HCT116 (cell line): ENCODE measurements around the gene ACVR1. TPM values are rescaled to one million over a fixed set of nuclear protein-coding genes. Genes with fewer than 3 reads are reported as not detected.

Experiments
- ATAC-seq: fragments of 200-7000 bp; cut with Tn5 transposase; 2 replicates; pipeline ENCODE4 v1.9.1; 2020; ENCODE audit warnings: mild to moderate bottlenecking, moderate library complexity
- BruUV-seq: library from RNA; stranded (reverse); fragments of 400-500 nt; replicated peaks from 2 replicates; lab custom pipeline; 2021; lab: Mats Ljungman, UMichigan
- CTCF ChIA-PET: fragments of 300-600 bp; sonication (Branson Sonifier 250); formaldehyde crosslinking; loops from one replicate; lab custom pipeline; 2021; ENCODE audit warnings: antibody characterized with exemption; lab: Charles Lee
- POLR2A ChIA-PET: fragments of 300-600, 350-600 bp; sonication (Branson Sonifier 250); formaldehyde crosslinking; loops from one replicate; lab custom pipeline; 2021; ENCODE audit warnings: antibody characterized with exemption; lab: Charles Lee
- RAD21 ChIA-PET, 2 experiments: fragments of 300-600 bp; sonication (Branson Sonifier 250); formaldehyde crosslinking; loops; one replicate each; lab custom pipeline; 2023; ENCODE audit warnings: low total read pairs in 2 of 2; ENCODE audit not compliant: uncharacterized antibody in 2 of 2, unreplicated experiment in 2 of 2, low non-redundant PET in 1 of 2; lab: Charles Lee
- DNase-seq: peaks from one replicate; pipeline ENCODE4 v3.0.0-alpha.2; 2010; ENCODE audit warnings: low read depth, low spot score
- H2AFZ ChIP-seq: fragments of 200-600 bp; shearing (Covaris generic), sonication (generic); 2 replicates; pipeline ENCODE4 v1.6.1; 2017; ENCODE audit warnings: low read depth, mixed run types, mixed read lengths, antibody characterized with exemption, low read length; ENCODE audit not compliant: poor library complexity, severe bottlenecking
- H3K27ac ChIP-seq: 2 replicates; pipeline ENCODE4 v1.5.1; 2012; ENCODE audit warnings: low read depth, low read length
- H3K27me3 ChIP-seq: fragments of 200-600 bp; sonication (generic); 2 replicates; pipeline ENCODE4 v1.6.1; 2016; ENCODE audit warnings: mixed run types, low read length, mixed read lengths; ENCODE audit not compliant: insufficient read depth
- H3K36me3 ChIP-seq, 2 experiments: fragments of 200-500 bp in 1 of 2; fragments of 200-600 bp in 1 of 2; sonication (Bioruptor generic) in 1 of 2; sonication (generic) in 1 of 2; 2 replicates each; pipeline versions ENCODE4 v1.5.1 to v1.6.1; 2014 to 2016; ENCODE audit warnings: low read length in 2 of 2, inconsistent platforms in 1 of 2, mixed read lengths in 1 of 2, mixed run types in 1 of 2; ENCODE audit not compliant: insufficient read depth in 2 of 2, control insufficient read depth in 1 of 2
- H3K4me1 ChIP-seq, 2 experiments: fragments of 200-600 bp in 1 of 2; sonication (generic) in 1 of 2; 2 replicates each; pipeline versions ENCODE4 v1.5.1 to v1.6.1; 2012 to 2017; ENCODE audit warnings: low read length in 2 of 2, inconsistent platforms in 1 of 2, mild to moderate bottlenecking in 1 of 2, mixed read lengths in 1 of 2, mixed run types in 1 of 2, moderate library complexity in 1 of 2; ENCODE audit not compliant: insufficient read depth in 2 of 2, control insufficient read depth in 1 of 2
- H3K4me2 ChIP-seq: fragments of 200-600 bp; sonication (generic); 2 replicates; pipeline ENCODE4 v1.6.1; 2017; ENCODE audit warnings: mixed run types, low read length, mixed read lengths
- H3K4me3 ChIP-seq, 2 experiments: fragments of 200-600 bp in 1 of 2; sonication (generic) in 1 of 2; replicated peaks in 1 of 2; 2 replicates each; pipeline ENCODE4 v1.5.1; 2011 to 2016; ENCODE audit warnings: low read length in 2 of 2, control low read depth in 1 of 2, low read depth in 1 of 2, mild to moderate bottlenecking in 1 of 2, mixed read lengths in 1 of 2, mixed run types in 1 of 2
- H3K79me2 ChIP-seq: fragments of 200-600 bp; sonication (generic); 2 replicates; pipeline ENCODE4 v1.6.1; 2017; ENCODE audit warnings: mild to moderate bottlenecking, mixed run types, low read length, moderate library complexity, mixed read lengths; ENCODE audit not compliant: insufficient read depth
- H3K9ac ChIP-seq: fragments of 200-600 bp; sonication (generic); 2 replicates; pipeline ENCODE4 v1.6.1; 2016; ENCODE audit warnings: low read length, mixed read lengths
- H3K9me2 ChIP-seq: fragments of 200-600 bp; sonication (generic), shearing (Covaris generic); 2 replicates; pipeline ENCODE4 v1.6.1; 2017; ENCODE audit warnings: mixed run types, mild to moderate bottlenecking, moderate library complexity; ENCODE audit not compliant: insufficient read depth
- H3K9me3 ChIP-seq, 2 experiments: fragments of 200-500 bp in 1 of 2; fragments of 200-600 bp in 1 of 2; sonication (Bioruptor generic) in 1 of 2; sonication (generic) in 1 of 2; 2 replicates each; pipeline ENCODE4 v1.6.1; 2014 to 2017; ENCODE audit warnings: low read length in 2 of 2, mixed read lengths in 2 of 2, inconsistent platforms in 1 of 2, low read depth in 1 of 2, mild to moderate bottlenecking in 1 of 2, mixed run types in 1 of 2, moderate library complexity in 1 of 2; ENCODE audit not compliant: control insufficient read depth in 1 of 2, insufficient read depth in 1 of 2
- H4K20me1 ChIP-seq: fragments of 200-600 bp; sonication (generic), shearing (Covaris generic); 2 replicates; pipeline ENCODE4 v1.6.1; 2017; ENCODE audit warnings: mixed run types, mild to moderate bottlenecking, moderate library complexity; ENCODE audit not compliant: insufficient read depth
- ATF3 ChIP-seq: IDR thresholded peaks from 2 replicates; pipeline ENCODE4 v1.6.1; 2012
- CBX3 ChIP-seq: IDR thresholded peaks from 2 replicates; pipeline ENCODE4 v1.6.1; 2012; ENCODE audit warnings: low read depth
- CEBPB ChIP-seq: IDR thresholded peaks from 2 replicates; pipeline ENCODE4 v1.6.1; 2012; ENCODE audit warnings: low read depth
- EZH2 ChIP-seq: fragments of 200-600 bp; sonication (generic); IDR thresholded peaks from 2 replicates; pipeline ENCODE4 v1.6.1; 2017; ENCODE audit warnings: antibody characterized with exemption, mixed run types
- EZH2phosphoT487 ChIP-seq: fragments of 200-600 bp; IDR thresholded peaks from 2 replicates; pipeline ENCODE4 v1.6.1; 2018; ENCODE audit warnings: antibody characterized with exemption, borderline replicate concordance
- FOSL1 ChIP-seq: IDR thresholded peaks from 2 replicates; pipeline ENCODE4 v1.6.1; 2012; ENCODE audit warnings: low read depth
- JUND ChIP-seq: IDR thresholded peaks from 2 replicates; pipeline ENCODE4 v1.6.1; 2012
- POLR2A ChIP-seq: IDR thresholded peaks from 2 replicates; pipeline ENCODE4 v1.7.0; 2011; ENCODE audit warnings: borderline replicate concordance; ENCODE audit not compliant: insufficient read depth, insufficient read length; ENCODE audit errors: extremely low read depth
- POLR2AphosphoS5 ChIP-seq: IDR thresholded peaks from 2 replicates; pipeline ENCODE4 v1.6.1; 2011; ENCODE audit warnings: mild to moderate bottlenecking, low read depth, low read length, moderate library complexity
- RAD21 ChIP-seq: IDR thresholded peaks from 2 replicates; pipeline ENCODE4 v1.6.1; 2012; ENCODE audit warnings: low read depth, mild to moderate bottlenecking
- REST ChIP-seq: IDR thresholded peaks from 2 replicates; pipeline ENCODE4 v1.6.1; 2012; ENCODE audit warnings: low read depth
- SP1 ChIP-seq: IDR thresholded peaks from 2 replicates; pipeline ENCODE4 v1.6.1; 2012; ENCODE audit warnings: low read depth
- SRF ChIP-seq: IDR thresholded peaks from 2 replicates; pipeline ENCODE4 v1.6.1; 2012; ENCODE audit warnings: low read depth
- TCF7L2 ChIP-seq: IDR thresholded peaks from 2 replicates; pipeline ENCODE4 v1.7.0; 2011; ENCODE audit warnings: borderline replicate concordance, inconsistent platforms; ENCODE audit not compliant: insufficient read depth, insufficient read length; ENCODE audit errors: extremely low read depth
- YY1 ChIP-seq: IDR thresholded peaks from 2 replicates; pipeline ENCODE4 v1.6.1; 2011; ENCODE audit warnings: low read length, low read depth, moderate library complexity, mild to moderate bottlenecking; ENCODE audit not compliant: insufficient replicate concordance; ENCODE audit errors: extremely low read depth
- ZBTB33 ChIP-seq: IDR thresholded peaks from 2 replicates; pipeline ENCODE4 v1.6.1; 2011; ENCODE audit warnings: mild to moderate bottlenecking, low read length, moderate library complexity; ENCODE audit not compliant: insufficient replicate concordance; ENCODE audit errors: extremely low read depth
- ZNF274 ChIP-seq: fragments of 200-500 bp; sonication (Bioruptor generic); IDR thresholded peaks from 2 replicates; pipeline ENCODE4 v1.6.1; 2014; ENCODE audit warnings: mild to moderate bottlenecking, low read depth, low read length, inconsistent platforms
- intact Hi-C: fragments of 100-400 bp; cut with micrococcal nuclease; formaldehyde crosslinking; loops from 2 replicates; pipeline ENCODE4 v1.10.0; 2022
- total RNA-seq: library from RNA; stranded (reverse); gene quantifications from one replicate; pipeline ENCODE4 v1.2.1, GENCODE V29; 2021; ENCODE audit not compliant: unreplicated experiment

The ACVR1 gene
- total RNA-seq, 1 experiment from 2014 or later: 16.9 TPM

- H3K9ac ChIP-seq: no peak overlapping the region
- H3K4me1 ChIP-seq: peaks cover 3% of the 10 kb centered on the region in 2 experiments; a peak in 2 of 4 replicates
- TF ChIP-seq SP1 (no peak), ATF3 (no peak), FOSL1 (no peak), RAD21 (no peak), POLR2AphosphoS5 (no peak), POLR2A (no peak), ZBTB33 (no peak), ZNF274 (no peak), CEBPB (no peak), EZH2phosphoT487 (no peak), EZH2 (no peak), JUND (no peak), REST (no peak), CBX3 (no peak), YY1 (no peak), TCF7L2 (no peak), SRF (no peak)
- H3K27ac ChIP-seq: no peak overlapping the region
- no peak overlapping the region for H2AFZ ChIP-seq
- no peak overlapping the region for H3K4me3 ChIP-seq
- H4K20me1 ChIP-seq: no peaks in the 10 kb centered on the region
- H3K27me3 ChIP-seq: no peaks in the 10 kb centered on the region
- H3K9me2 ChIP-seq: no peaks in the 10 kb centered on the region; the same call in 1 of the 2 replicates
- ATAC-seq: no peak
- POLR2A ChIA-PET: no interaction called here
- intact Hi-C loops: no loop called here
- BruUV-seq: no TSS peak
- H3K36me3 ChIP-seq: no peaks in the 10 kb centered on the region
- no peak for DNase-seq
- no peak overlapping the region for H3K4me2 ChIP-seq
- CTCF ChIA-PET: no interaction called here
- RAD21 ChIA-PET: no interaction called here
- peaks cover 10% of the 10 kb centered on the region for H3K79me2 ChIP-seq
- no peaks in the 10 kb centered on the region for H3K9me3 ChIP-seq
Measured at GRCh38 chr2:157866666-157867642, 9.2 kb downstream of the ACVR1 start.
